ENCODE data around the gene CASK. TPM values are rescaled to one million over a fixed set of nuclear protein-coding genes. Genes with fewer than 3 reads are reported as not detected.

Gene CASK
- total RNA-seq, 1 experiment from 2014 or later: 29.4 TPM

GRCh38 chrX:41672643-41673042 lies 250.7 kb downstream of the CASK start:
- Histone ChIP-seq H3K9me3 (ENCODE audit: insufficient read depth, low read depth) (no peaks in the 10 kb centered on the region), H3K27me3 (ENCODE audit: insufficient read depth, low read depth) (no peaks in the 10 kb centered on the region), H3K4me1 (replicated peaks; ENCODE audit: insufficient read depth) (no peaks in the 10 kb centered on the region), H3K9me2 (ENCODE audit: insufficient read depth) (no peaks in the 10 kb centered on the region), H3K27ac (no peak overlapping the region), H3K4me2 (no peak overlapping the region), H2AFZ (no peak overlapping the region), H3K79me2 (ENCODE audit: low read depth) (no peaks in the 10 kb centered on the region), H4K20me1 (ENCODE audit: insufficient read depth) (no peaks in the 10 kb centered on the region), H3K4me3 (no peak overlapping the region), H3K36me3 (ENCODE audit: low read depth) (no peaks in the 10 kb centered on the region), H3F3A (ENCODE audit: insufficient read depth, low read depth) (no peaks in the 10 kb centered on the region)
- intact Hi-C loops (cut with micrococcal nuclease; ENCODE audit: unreplicated experiment): no loop called here
- TF ChIP-seq CTCF (conservative IDR thresholded peaks at IDR 0.05) (no peak), EZH2 (IDR thresholded peaks at IDR 0.05; ENCODE audit: low read depth) (no peak)
- no TSS peak for BruUV-seq (replicated peaks)
- ChIA-PET POLR2A (ENCODE audit: unreplicated experiment) (no interaction called here), CTCF (no interaction called here)
- DNase-seq: no peak

GRCh38 chrX:41671082-41671481 lies 252.3 kb downstream of the CASK start:
- BruUV-seq (replicated peaks): no TSS peak
- H3K9me3 ChIP-seq (ENCODE audit: insufficient read depth, low read depth): no peaks in the 10 kb centered on the region
- H3K4me3 ChIP-seq: no peak overlapping the region
- intact Hi-C loops (cut with micrococcal nuclease; ENCODE audit: unreplicated experiment): no loop called here
- H4K20me1 ChIP-seq (ENCODE audit: insufficient read depth): no peaks in the 10 kb centered on the region
- no peak overlapping the region for H2AFZ ChIP-seq
- no peak overlapping the region for H3K27ac ChIP-seq
- H3K4me1 ChIP-seq (replicated peaks; ENCODE audit: insufficient read depth): no peaks in the 10 kb centered on the region
- POLR2A ChIA-PET (ENCODE audit: unreplicated experiment): no interaction called here
- no peaks in the 10 kb centered on the region for H3K79me2 ChIP-seq (ENCODE audit: low read depth)
- no peak for TF ChIP-seq EZH2 (IDR thresholded peaks at IDR 0.05; ENCODE audit: low read depth)
- no peak for TF ChIP-seq CTCF (conservative IDR thresholded peaks at IDR 0.05)
- no peaks in the 10 kb centered on the region for H3K36me3 ChIP-seq (ENCODE audit: low read depth)
- H3K27me3 ChIP-seq (ENCODE audit: insufficient read depth, low read depth): no peaks in the 10 kb centered on the region
- H3K9me2 ChIP-seq (ENCODE audit: insufficient read depth): no peaks in the 10 kb centered on the region
- CTCF ChIA-PET: no interaction called here
- H3F3A ChIP-seq (ENCODE audit: insufficient read depth, low read depth): no peaks in the 10 kb centered on the region
- DNase-seq: no peak
- no peak overlapping the region for H3K4me2 ChIP-seq

GRCh38 chrX:41670112-41670511 lies 253.2 kb downstream of the CASK start:
- Histone ChIP-seq H3K9me3 (ENCODE audit: insufficient read depth, low read depth) (no peaks in the 10 kb centered on the region), H3K27ac (no peak overlapping the region), H3K9me2 (ENCODE audit: insufficient read depth) (no peaks in the 10 kb centered on the region), H3K4me3 (no peak overlapping the region), H3K79me2 (ENCODE audit: low read depth) (no peaks in the 10 kb centered on the region), H3K4me1 (replicated peaks; ENCODE audit: insufficient read depth) (no peaks in the 10 kb centered on the region), H3F3A (ENCODE audit: insufficient read depth, low read depth) (no peaks in the 10 kb centered on the region), H2AFZ (no peak overlapping the region), H3K27me3 (ENCODE audit: insufficient read depth, low read depth) (no peaks in the 10 kb centered on the region), H3K36me3 (ENCODE audit: low read depth) (no peaks in the 10 kb centered on the region), H3K4me2 (no peak overlapping the region), H4K20me1 (ENCODE audit: insufficient read depth) (no peaks in the 10 kb centered on the region)
- CTCF ChIA-PET: no interaction called here
- no TSS peak for BruUV-seq (replicated peaks)
- POLR2A ChIA-PET (ENCODE audit: unreplicated experiment): no interaction called here
- TF ChIP-seq EZH2 (IDR thresholded peaks at IDR 0.05; ENCODE audit: low read depth) (no peak), CTCF (conservative IDR thresholded peaks at IDR 0.05) (no peak)
- no peak for DNase-seq
- intact Hi-C loops (cut with micrococcal nuclease; ENCODE audit: unreplicated experiment): no loop called here

Data from PC-9 (cell line).